H9 (cell line): ENCODE measurements around the gene BACE2. TPM values are rescaled to one million over a fixed set of nuclear protein-coding genes. Genes with fewer than 3 reads are reported as not detected.

Experiments used
- DNase-seq: peaks from one replicate; pipeline ENCODE4 v3.0.0-alpha.2; 2017
- H2AFZ ChIP-seq: one replicate; pipeline ENCODE4 v1.6.1; 2013; ENCODE audit warnings: mild to moderate bottlenecking, low read length, control low read depth, moderate library complexity
- H2AK5ac ChIP-seq: 2 replicates; pipeline ENCODE4 v1.6.1; 2013; ENCODE audit warnings: low read length, control low read depth, mixed read lengths; ENCODE audit not compliant: insufficient read length
- H2BK120ac ChIP-seq: one replicate; pipeline ENCODE4 v1.6.1; 2013; ENCODE audit warnings: low read depth, mild to moderate bottlenecking, low read length, control low read depth, inconsistent platforms; ENCODE audit not compliant: poor library complexity, severe bottlenecking
- H2BK12ac ChIP-seq: 2 replicates; pipeline ENCODE4 v1.6.1; 2013; ENCODE audit warnings: low read length, control low read depth, mixed read lengths, low read depth; ENCODE audit not compliant: insufficient read length
- H2BK15ac ChIP-seq: 2 replicates; pipeline ENCODE4 v1.6.1; 2013; ENCODE audit warnings: low read depth, low read length, control low read depth
- H2BK20ac ChIP-seq: one replicate; pipeline ENCODE4 v1.6.1; 2013; ENCODE audit warnings: low read depth, mild to moderate bottlenecking, low read length, control low read depth, inconsistent platforms; ENCODE audit not compliant: poor library complexity, severe bottlenecking
- H2BK5ac ChIP-seq: 2 replicates; pipeline ENCODE4 v1.6.1; 2013; ENCODE audit warnings: low read length, control low read depth, mixed read lengths; ENCODE audit not compliant: insufficient read length
- H3K14ac ChIP-seq: 2 replicates; pipeline ENCODE4 v1.6.1; 2013; ENCODE audit warnings: low read length, control low read depth; ENCODE audit not compliant: insufficient read depth
- H3K18ac ChIP-seq: 2 replicates; pipeline ENCODE4 v1.6.1; 2013; ENCODE audit warnings: low read depth, mild to moderate bottlenecking, mixed read lengths, low read length, control low read depth; ENCODE audit not compliant: insufficient read length
- H3K23ac ChIP-seq: 2 replicates; pipeline ENCODE4 v1.6.1; 2013; ENCODE audit warnings: low read length, control low read depth, mixed read lengths, low read depth; ENCODE audit not compliant: insufficient read length
- H3K23me2 ChIP-seq: 2 replicates; pipeline ENCODE4 v1.6.1; 2013; ENCODE audit warnings: low read depth, mild to moderate bottlenecking, mixed read lengths, low read length, control low read depth; ENCODE audit not compliant: insufficient read length, poor library complexity, severe bottlenecking
- H3K27ac ChIP-seq: 2 replicates; pipeline ENCODE4 v1.5.1; 2013; ENCODE audit warnings: low read length, control low read depth, mixed read lengths, low read depth; ENCODE audit not compliant: insufficient read length
- H3K27me3 ChIP-seq: 2 replicates; pipeline ENCODE4 v1.6.1; 2013; ENCODE audit warnings: low read length, control low read depth, inconsistent platforms; ENCODE audit not compliant: insufficient read depth
- H3K4ac ChIP-seq: 2 replicates; pipeline ENCODE4 v1.6.1; 2013; ENCODE audit warnings: low read depth, mild to moderate bottlenecking, control low read depth, inconsistent platforms, low read length, moderate library complexity
- H3K4me1 ChIP-seq: 2 replicates; pipeline ENCODE4 v1.6.1; 2013; ENCODE audit warnings: low read length, control low read depth, inconsistent platforms; ENCODE audit not compliant: insufficient read depth
- H3K4me2 ChIP-seq: 2 replicates; pipeline ENCODE4 v1.6.1; 2013; ENCODE audit warnings: low read length, control low read depth, mixed read lengths; ENCODE audit not compliant: insufficient read length, insufficient read depth
- H3K56ac ChIP-seq: 2 replicates; pipeline ENCODE4 v1.6.1; 2013; ENCODE audit warnings: low read depth, mild to moderate bottlenecking, mixed read lengths, low read length, control low read depth; ENCODE audit not compliant: insufficient read length
- H3K79me1 ChIP-seq: 2 replicates; pipeline ENCODE4 v1.6.1; 2013; ENCODE audit warnings: low read depth, mild to moderate bottlenecking, moderate library complexity, low read length, control low read depth, inconsistent platforms; ENCODE audit not compliant: insufficient read depth, poor library complexity, severe bottlenecking
- H3K79me2 ChIP-seq: 2 replicates; pipeline ENCODE4 v1.6.1; 2013; ENCODE audit warnings: low read length, control low read depth, inconsistent platforms; ENCODE audit not compliant: insufficient read depth
- H3K9ac ChIP-seq: 2 replicates; pipeline ENCODE4 v1.6.1; 2013; ENCODE audit warnings: low read length, control low read depth, mixed read lengths; ENCODE audit not compliant: insufficient read length; ENCODE audit errors: extremely low read depth
- H3K9me3 ChIP-seq: one replicate; pipeline ENCODE4 v1.6.1; 2013; ENCODE audit warnings: low read depth, low read length, inconsistent platforms; ENCODE audit not compliant: control insufficient read depth
- H3T11ph ChIP-seq: one replicate; pipeline ENCODE4 v1.6.1; 2013; ENCODE audit warnings: mild to moderate bottlenecking, low read length, control low read depth, inconsistent platforms
- H4K20me1 ChIP-seq: one replicate; pipeline ENCODE4 v1.6.1; 2013; ENCODE audit not compliant: control insufficient read depth, insufficient read length, insufficient read depth
- H4K5ac ChIP-seq: 2 replicates; pipeline ENCODE4 v1.6.1; 2013; ENCODE audit warnings: low read depth, mild to moderate bottlenecking, mixed read lengths, low read length, control low read depth; ENCODE audit not compliant: insufficient read length
- H4K8ac ChIP-seq: replicated peaks from 2 replicates; pipeline ENCODE4 v1.6.1; 2013; ENCODE audit warnings: low read length, control low read depth, mixed read lengths, low read depth; ENCODE audit not compliant: insufficient read length
- H4K91ac ChIP-seq: 2 replicates; pipeline ENCODE4 v1.6.1; 2013; ENCODE audit warnings: low read depth, mild to moderate bottlenecking, moderate library complexity, mixed read lengths, low read length, control low read depth; ENCODE audit not compliant: insufficient read length
- H3K27ac Mint-ChIP-seq, 3 experiments: 2 replicates in 2 of 3; 3 replicates in 1 of 3; pipeline ENCODE4 v1.8.0; 2020 to 2021; ENCODE audit warnings: mixed read lengths in 3 of 3, mild to moderate bottlenecking in 1 of 3, moderate library complexity in 1 of 3
- H3K27me3 Mint-ChIP-seq: 2 replicates; pipeline ENCODE4 v1.8.0; 2021; ENCODE audit warnings: low read depth, mild to moderate bottlenecking, moderate library complexity, mixed read lengths
- H3K36me3 Mint-ChIP-seq, 3 experiments: 2 replicates in 2 of 3; 3 replicates in 1 of 3; pipeline ENCODE4 v1.8.0; 2020 to 2021; ENCODE audit warnings: low read depth in 3 of 3, mixed read lengths in 3 of 3; ENCODE audit not compliant: insufficient read depth in 1 of 3
- H3K4me1 Mint-ChIP-seq, 2 experiments: 2 replicates each; pipeline ENCODE4 v1.8.0; 2020; ENCODE audit warnings: mixed read lengths in 2 of 2
- H3K4me3 Mint-ChIP-seq, 2 experiments: 2 replicates in 1 of 2; 3 replicates in 1 of 2; pipeline ENCODE4 v1.8.0; 2020 to 2021; ENCODE audit warnings: mild to moderate bottlenecking in 2 of 2, mixed read lengths in 2 of 2, moderate library complexity in 1 of 2
- H3K9me3 Mint-ChIP-seq, 2 experiments: 2 replicates in 1 of 2; 3 replicates in 1 of 2; pipeline ENCODE4 v1.8.0; 2020; ENCODE audit warnings: mild to moderate bottlenecking in 2 of 2, mixed read lengths in 2 of 2, moderate library complexity in 1 of 2
- WGBS: extraction: QIAGEN DNeasy Blood & Tissue Kit; methylation state at CpG from one replicate; pipeline ENCODE4 v1.1.7; 2013; ENCODE audit warnings: missing lambda C conversion rate, low lambda C conversion rate, mixed read lengths; ENCODE audit not compliant: insufficient read length; ENCODE audit errors: extremely low coverage; 5-methylcytosine and 5-hydroxymethylcytosine counted together
- total RNA-seq: library from RNA; stranded (reverse); gene quantifications from 2 replicates; pipeline ENCODE4 v1.2.1, GENCODE V29; 2021
- TF ChIP-seq, protein P1 (sequence below): fragments of 200-600 bp; sonication (generic); conservative IDR thresholded peaks from 3 replicates; pipeline ENCODE4 v1.8.0; 2021; ENCODE audit warnings: antibody characterized with exemption, mild to moderate bottlenecking

BACE2 gene
- total RNA-seq, 1 experiment from 2014 or later: 8.0 TPM

DNA sequence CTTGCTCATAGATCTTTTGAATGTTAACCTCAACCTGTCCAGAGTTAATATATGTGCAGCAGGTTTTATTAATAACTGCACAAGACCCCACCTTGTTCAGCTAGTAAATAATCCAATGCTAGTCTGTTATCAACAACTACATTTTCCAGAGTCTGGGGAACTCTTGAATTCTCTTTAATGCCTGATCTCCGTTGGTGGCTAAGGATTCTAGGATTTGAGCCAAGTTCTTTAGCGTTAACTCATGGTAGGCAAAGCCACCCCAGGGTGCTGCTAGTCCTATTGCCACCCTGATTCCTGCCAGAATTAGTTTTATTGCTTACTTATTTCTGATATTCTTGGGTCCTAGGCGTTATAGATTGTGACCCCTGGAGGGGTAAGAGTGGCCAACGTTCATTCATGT lies 12.8 kb downstream of the BACE2 start:
- H3K4ac ChIP-seq: no peak overlapping the region
- H3K18ac ChIP-seq: no peak overlapping the region
- no peak overlapping the region for H2BK5ac ChIP-seq
- no peak overlapping the region for H3K4me3 Mint-ChIP-seq
- H3K27ac ChIP-seq: no peak overlapping the region
- no peak overlapping the region for H2BK15ac ChIP-seq
- no peak overlapping the region for H4K5ac ChIP-seq
- TF ChIP-seq, protein P1, sequence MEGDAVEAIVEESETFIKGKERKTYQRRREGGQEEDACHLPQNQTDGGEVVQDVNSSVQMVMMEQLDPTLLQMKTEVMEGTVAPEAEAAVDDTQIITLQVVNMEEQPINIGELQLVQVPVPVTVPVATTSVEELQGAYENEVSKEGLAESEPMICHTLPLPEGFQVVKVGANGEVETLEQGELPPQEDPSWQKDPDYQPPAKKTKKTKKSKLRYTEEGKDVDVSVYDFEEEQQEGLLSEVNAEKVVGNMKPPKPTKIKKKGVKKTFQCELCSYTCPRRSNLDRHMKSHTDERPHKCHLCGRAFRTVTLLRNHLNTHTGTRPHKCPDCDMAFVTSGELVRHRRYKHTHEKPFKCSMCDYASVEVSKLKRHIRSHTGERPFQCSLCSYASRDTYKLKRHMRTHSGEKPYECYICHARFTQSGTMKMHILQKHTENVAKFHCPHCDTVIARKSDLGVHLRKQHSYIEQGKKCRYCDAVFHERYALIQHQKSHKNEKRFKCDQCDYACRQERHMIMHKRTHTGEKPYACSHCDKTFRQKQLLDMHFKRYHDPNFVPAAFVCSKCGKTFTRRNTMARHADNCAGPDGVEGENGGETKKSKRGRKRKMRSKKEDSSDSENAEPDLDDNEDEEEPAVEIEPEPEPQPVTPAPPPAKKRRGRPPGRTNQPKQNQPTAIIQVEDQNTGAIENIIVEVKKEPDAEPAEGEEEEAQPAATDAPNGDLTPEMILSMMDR: no peak
- H2BK120ac ChIP-seq: no peak overlapping the region
- peaks cover 7 to 8% of the 10 kb centered on the region in 2 experiments; a peak in 3 of 5 replicates for H3K9me3 Mint-ChIP-seq
- H3K4me1 ChIP-seq: no peaks in the 10 kb centered on the region
- no peaks in the 10 kb centered on the region for H3K79me2 ChIP-seq
- no peaks in the 10 kb centered on the region for H3K9me3 ChIP-seq
- H3K36me3 Mint-ChIP-seq: peaks cover 0 to 12% (median 0%) of the 10 kb centered on the region in 3 experiments; a peak in 3 of 7 replicates
- no peaks in the 10 kb centered on the region for H3K27me3 ChIP-seq
- no peak overlapping the region for H3T11ph ChIP-seq
- H3K14ac ChIP-seq: no peak overlapping the region
- H3K23ac ChIP-seq: no peak overlapping the region
- H2BK20ac ChIP-seq: no peak overlapping the region
- peaks cover 22 to 28% of the 10 kb centered on the region in 2 experiments for H3K4me1 Mint-ChIP-seq
- no peak overlapping the region for H4K8ac ChIP-seq
- no CpG with 5 or more reads among the region's 4 CpGs for WGBS
- no peak overlapping the region for H2AK5ac ChIP-seq
- no peaks in the 10 kb centered on the region for H3K23me2 ChIP-seq
- H3K79me1 ChIP-seq: no peaks in the 10 kb centered on the region
- H3K4me2 ChIP-seq: no peak overlapping the region
- H2BK12ac ChIP-seq: no peak overlapping the region
- no peak overlapping the region for H3K9ac ChIP-seq
- H2AFZ ChIP-seq: no peak overlapping the region
- no peak overlapping the region for H3K56ac ChIP-seq
- no peak overlapping the region for H4K91ac ChIP-seq
- no peak for DNase-seq
- no peak overlapping the region; a peak in 1 of 7 replicates for H3K27ac Mint-ChIP-seq
- H4K20me1 ChIP-seq: no peaks in the 10 kb centered on the region
- no peaks in the 10 kb centered on the region; the same call in 1 of the 2 replicates for H3K27me3 Mint-ChIP-seq
